MG63 (cell line): ENCODE data around the gene SEC14L2. TPM values are rescaled to one million over a fixed set of nuclear protein-coding genes. Genes with fewer than 3 reads are reported as not detected.

Experiments used
- DNase-seq: peaks from one replicate; pipeline ENCODE4 v3.0.0-alpha.2; 2020
- H3K27me3 ChIP-seq: fragments of 250-450 bp; sonication (Bioruptor Pico); 2 replicates; pipeline ENCODE4 v1.5.1; 2020; ENCODE audit warnings: mild to moderate bottlenecking, moderate library complexity
- H3K36me3 ChIP-seq: fragments of 250-450 bp; sonication (Bioruptor Pico); 2 replicates; pipeline ENCODE4 v1.5.1; 2020; ENCODE audit warnings: mild to moderate bottlenecking, moderate library complexity
- H3K4me3 ChIP-seq: fragments of 250-450 bp; sonication (Bioruptor Pico); 2 replicates; pipeline ENCODE4 v1.5.1; 2020; ENCODE audit warnings: mild to moderate bottlenecking, moderate library complexity
- H3K9me3 ChIP-seq: fragments of 250-450 bp; sonication (Bioruptor Pico); 2 replicates; pipeline ENCODE4 v1.5.1; 2020; ENCODE audit warnings: mild to moderate bottlenecking, moderate library complexity
- total RNA-seq: library from RNA; depleted of rRNA; stranded (reverse); fragments of >200 nt; shearing (Covaris generic); gene quantifications from 2 replicates; pipeline ENCODE4 v1.2.3, GENCODE V29; 2014; ENCODE audit warnings: low replicate concordance

SEC14L2 gene
- total RNA-seq, 1 experiment from 2014 or later: 30.2 TPM

- H3K27me3 ChIP-seq: no peaks in the 10 kb centered on the region
- H3K4me3 ChIP-seq: no peak overlapping the region
- peaks cover 50% of the 10 kb centered on the region for H3K36me3 ChIP-seq
- no peaks in the 10 kb centered on the region for H3K9me3 ChIP-seq
- DNase-seq: no peak
Measured at GRCh38 chr22:30416403-30416802, 19.6 kb downstream of the SEC14L2 start.

- no peak for DNase-seq
- Histone ChIP-seq H3K36me3 (peaks cover 49% of the 10 kb centered on the region), H3K4me3 (no peak overlapping the region), H3K27me3 (no peaks in the 10 kb centered on the region), H3K9me3 (no peaks in the 10 kb centered on the region)
Measured at GRCh38 chr22:30416837-30417236, 20.0 kb downstream of the SEC14L2 start.

DNA sequence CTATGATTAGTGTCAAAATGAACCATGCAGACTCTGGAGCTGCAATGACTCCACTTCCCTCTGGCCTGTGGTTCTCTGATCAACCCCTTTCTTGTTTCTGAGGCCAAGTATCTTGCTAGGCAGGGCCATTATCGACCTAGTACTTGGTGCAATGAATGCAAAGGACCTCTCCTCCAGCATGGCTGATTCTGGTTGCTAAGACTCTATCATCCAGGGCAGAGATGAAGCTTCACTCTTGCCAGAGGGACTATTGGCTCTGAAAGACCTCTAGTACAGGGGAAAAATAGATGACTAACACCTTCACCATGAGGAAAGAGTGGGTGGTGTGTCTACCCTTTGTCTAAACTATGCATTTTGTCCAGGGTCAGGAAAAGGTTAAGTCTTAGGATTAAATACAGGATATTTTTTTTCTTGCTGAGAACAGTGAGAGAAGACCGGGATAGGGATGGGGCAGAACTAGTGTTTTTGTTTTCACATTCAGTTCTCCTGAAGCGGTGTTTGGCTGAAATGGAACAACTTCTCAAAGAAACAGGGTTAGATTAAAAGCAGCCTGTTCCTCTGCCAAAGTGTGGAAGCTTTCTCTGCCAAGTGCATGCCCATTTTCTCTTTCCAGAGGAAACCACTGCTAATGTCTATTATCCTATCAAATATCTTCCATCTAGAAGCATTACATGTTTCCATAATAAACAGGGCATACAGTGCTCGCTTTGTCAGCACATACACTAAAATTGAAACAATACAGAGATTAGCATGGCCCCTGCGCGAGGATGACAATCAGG lies 23.7 kb downstream of the SEC14L2 start:
- peak; percentile 62 for DNase-seq
- H3K9me3 ChIP-seq: no peaks in the 10 kb centered on the region
- peaks cover 41% of the 10 kb centered on the region for H3K36me3 ChIP-seq
- H3K27me3 ChIP-seq: no peaks in the 10 kb centered on the region
- no peak overlapping the region; the same call in 1 of the 2 replicates for H3K4me3 ChIP-seq

DNA sequence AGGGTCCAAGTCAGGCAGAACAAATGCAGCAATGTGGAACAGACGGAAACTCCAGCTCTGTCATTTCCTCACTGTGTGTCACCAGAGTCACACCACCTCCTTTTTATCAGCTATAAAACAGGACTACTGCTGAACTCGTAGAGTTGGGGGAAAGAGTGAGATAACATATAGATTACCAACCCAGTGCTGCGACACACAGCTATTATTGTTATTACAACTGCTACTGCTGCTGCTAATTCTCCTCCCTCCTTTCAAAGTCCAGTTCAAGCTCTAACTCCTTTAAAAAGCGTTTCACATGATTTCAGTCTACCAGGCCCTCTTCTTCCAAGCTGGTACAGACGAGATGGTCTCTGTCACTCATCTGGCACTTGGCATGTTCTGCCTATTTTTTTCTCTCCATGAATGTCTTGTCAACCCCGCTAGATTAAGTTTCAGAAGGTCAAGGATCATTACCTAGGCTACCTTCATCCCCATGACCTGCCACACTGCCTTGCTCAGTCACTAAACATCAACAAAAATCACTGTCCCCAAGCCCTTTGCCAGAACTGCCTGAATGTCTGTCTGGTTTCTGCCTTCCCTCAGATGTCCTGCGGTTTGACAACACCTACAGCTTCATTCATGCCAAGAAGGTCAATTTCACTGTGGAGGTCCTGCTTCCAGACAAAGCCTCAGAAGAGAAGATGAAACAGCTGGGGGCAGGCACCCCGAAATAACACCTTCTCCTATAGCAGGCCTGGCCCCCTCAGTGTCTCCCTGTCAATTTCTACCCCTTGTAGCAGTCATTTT lies 25.1 kb downstream of the SEC14L2 start:
- Histone ChIP-seq H3K36me3 (peaks cover 32% of the 10 kb centered on the region), H3K4me3 (no peak overlapping the region), H3K9me3 (no peaks in the 10 kb centered on the region), H3K27me3 (no peaks in the 10 kb centered on the region)
- DNase-seq: no peak

DNA sequence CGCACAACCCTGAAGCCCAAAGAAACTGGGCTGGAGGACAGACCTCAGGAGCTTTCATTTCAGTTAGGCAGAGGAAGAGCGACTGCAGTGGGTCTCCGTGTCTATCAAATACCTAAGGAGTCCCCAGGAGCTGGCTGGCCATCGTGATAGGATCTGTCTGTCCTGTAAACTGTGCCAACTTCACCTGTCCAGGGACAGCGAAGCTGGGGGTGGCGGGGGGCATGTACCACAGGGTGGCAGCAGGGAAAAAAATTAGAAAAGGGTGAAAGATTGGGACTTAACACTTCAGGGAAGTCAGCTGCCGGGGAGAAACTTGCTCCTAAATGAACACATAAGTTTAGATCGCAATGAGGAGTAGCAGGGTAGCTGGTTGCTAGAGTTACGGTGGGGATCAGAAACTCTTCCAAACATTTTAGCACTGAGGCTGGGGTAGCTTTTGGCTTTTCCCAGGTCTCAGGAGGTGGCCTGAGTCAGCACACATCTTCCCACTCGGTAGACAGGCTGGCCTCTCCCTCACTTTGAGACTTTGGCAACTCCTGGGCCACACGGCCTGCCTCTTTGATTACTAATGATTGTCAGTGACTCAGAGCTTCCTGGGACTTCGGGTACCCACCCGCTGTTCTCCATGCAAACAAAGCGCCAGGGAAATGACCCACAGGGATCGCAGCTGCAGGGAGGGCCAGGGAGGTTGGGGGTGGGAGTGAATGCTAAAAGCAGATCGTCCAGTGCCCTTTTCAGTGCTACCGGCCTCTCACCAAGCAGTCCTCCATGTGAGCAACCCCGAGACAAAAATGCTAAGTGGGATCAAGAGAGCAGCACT lies 25.9 kb downstream of the SEC14L2 start:
- Histone ChIP-seq H3K36me3 (peaks cover 30% of the 10 kb centered on the region), H3K27me3 (no peaks in the 10 kb centered on the region), H3K9me3 (no peaks in the 10 kb centered on the region), H3K4me3 (peak overlapping the region; percentile 60)
- DNase-seq: peak; percentile 96

DNA sequence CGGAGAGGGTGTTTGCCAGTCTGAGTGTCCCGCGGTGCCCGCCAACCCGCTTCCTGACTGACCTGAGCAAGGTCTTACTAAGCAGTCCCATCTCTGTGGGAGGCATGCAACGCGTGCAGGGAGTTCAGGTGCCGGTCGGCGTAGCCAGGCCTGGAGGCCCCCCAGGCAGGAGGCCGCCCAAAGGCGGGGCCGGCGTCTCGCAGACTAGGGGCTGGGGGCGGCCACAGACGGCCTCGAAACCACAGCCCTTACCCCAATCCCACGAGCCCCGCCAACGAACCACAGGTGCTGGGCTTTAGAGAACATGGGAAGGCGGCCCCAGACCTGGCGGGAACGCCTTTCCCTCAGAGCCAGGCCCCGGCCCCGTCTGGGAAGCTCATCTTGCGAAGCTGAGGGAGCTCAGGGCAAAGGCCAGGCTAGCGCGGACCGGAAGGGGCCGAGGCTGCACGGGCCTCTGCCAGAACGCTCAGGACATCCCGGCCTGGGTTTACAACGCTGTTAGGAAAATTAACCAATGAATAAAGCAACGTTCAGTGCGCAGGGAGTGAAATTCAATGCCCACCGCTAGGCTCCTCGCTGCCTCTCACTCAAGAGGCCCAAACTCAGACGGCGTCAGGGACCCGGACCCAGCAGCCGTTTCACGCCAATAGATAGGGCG lies 26.6 kb downstream of the SEC14L2 start:
- H3K36me3 ChIP-seq: peaks cover 29% of the 10 kb centered on the region
- no peaks in the 10 kb centered on the region for H3K9me3 ChIP-seq
- DNase-seq: no peak
- no peaks in the 10 kb centered on the region for H3K27me3 ChIP-seq
- peak overlapping the region; percentile 60 for H3K4me3 ChIP-seq

GRCh38 chr22:30423959-30424533 lies 27.2 kb downstream of the SEC14L2 start:
- Histone ChIP-seq H3K36me3 (peaks cover 23% of the 10 kb centered on the region), H3K27me3 (no peaks in the 10 kb centered on the region), H3K9me3 (no peaks in the 10 kb centered on the region), H3K4me3 (peak overlapping the region; percentile 60)
- DNase-seq: peak; percentile 99

GRCh38 chr22:30424534-30425326 lies 27.9 kb downstream of the SEC14L2 start:
- H3K9me3 ChIP-seq: no peaks in the 10 kb centered on the region
- no peak for DNase-seq
- peaks cover 19% of the 10 kb centered on the region for H3K36me3 ChIP-seq
- no peaks in the 10 kb centered on the region for H3K27me3 ChIP-seq
- peak overlapping the region; percentile 60 for H3K4me3 ChIP-seq

- DNase-seq: no peak
- Histone ChIP-seq H3K4me3 (peak overlapping the region; percentile 60), H3K36me3 (peaks cover 19% of the 10 kb centered on the region), H3K27me3 (no peaks in the 10 kb centered on the region), H3K9me3 (no peaks in the 10 kb centered on the region)
Measured at GRCh38 chr22:30425327-30425615, 28.5 kb downstream of the SEC14L2 start.

DNA sequence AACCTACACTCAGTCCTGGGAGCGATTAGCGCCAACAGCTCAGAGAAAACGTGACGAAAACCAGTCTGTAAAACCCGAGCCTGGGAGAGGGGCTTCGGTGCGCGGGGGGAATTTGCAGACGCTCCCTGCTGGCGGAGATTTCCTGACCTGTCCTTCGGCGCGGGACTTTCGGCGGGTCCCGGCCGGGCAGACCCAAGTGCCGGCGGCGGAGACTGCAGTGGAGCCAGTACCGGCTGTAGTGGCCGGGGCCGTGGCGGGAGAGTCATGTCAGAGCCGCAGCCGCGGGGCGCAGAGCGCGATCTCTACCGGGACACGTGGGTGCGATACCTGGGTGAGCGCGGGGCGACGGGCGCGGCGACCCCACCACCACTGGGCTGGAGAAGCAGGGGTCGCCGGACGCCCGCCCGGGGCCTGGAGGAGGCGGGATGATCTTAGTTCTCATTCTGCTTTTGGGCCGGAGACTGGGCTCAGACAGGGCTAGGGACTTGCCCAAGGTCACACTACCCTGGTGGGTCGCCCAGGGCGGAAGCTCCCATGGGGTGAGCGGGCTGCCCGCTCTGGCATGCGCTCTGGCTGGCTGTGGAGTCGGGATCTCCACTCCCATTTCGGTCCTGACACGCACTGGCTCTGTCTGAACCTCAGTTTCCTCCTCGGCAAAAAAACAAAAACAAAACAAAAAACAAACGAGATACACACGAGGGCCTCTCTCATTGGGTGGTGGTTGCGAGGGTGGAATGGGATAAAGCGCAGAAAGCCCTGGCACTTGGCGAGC lies 29.0 kb downstream of the SEC14L2 start, which contains the start of gene MTFP1:
MTFP1 (plus strand) TSS at position 153 of the 772 bp plus-strand sequence; CDS start at position 265, 112 bp downstream.
- peak within 1 kb of the TSS; percentile 60 for H3K4me3 ChIP-seq
- H3K36me3 ChIP-seq: peaks cover 19% of the 10 kb centered on the region
- no peaks in the 10 kb centered on the region for H3K27me3 ChIP-seq
- peak; percentile 72 for DNase-seq
- H3K9me3 ChIP-seq: no peaks in the 10 kb centered on the region

DNA sequence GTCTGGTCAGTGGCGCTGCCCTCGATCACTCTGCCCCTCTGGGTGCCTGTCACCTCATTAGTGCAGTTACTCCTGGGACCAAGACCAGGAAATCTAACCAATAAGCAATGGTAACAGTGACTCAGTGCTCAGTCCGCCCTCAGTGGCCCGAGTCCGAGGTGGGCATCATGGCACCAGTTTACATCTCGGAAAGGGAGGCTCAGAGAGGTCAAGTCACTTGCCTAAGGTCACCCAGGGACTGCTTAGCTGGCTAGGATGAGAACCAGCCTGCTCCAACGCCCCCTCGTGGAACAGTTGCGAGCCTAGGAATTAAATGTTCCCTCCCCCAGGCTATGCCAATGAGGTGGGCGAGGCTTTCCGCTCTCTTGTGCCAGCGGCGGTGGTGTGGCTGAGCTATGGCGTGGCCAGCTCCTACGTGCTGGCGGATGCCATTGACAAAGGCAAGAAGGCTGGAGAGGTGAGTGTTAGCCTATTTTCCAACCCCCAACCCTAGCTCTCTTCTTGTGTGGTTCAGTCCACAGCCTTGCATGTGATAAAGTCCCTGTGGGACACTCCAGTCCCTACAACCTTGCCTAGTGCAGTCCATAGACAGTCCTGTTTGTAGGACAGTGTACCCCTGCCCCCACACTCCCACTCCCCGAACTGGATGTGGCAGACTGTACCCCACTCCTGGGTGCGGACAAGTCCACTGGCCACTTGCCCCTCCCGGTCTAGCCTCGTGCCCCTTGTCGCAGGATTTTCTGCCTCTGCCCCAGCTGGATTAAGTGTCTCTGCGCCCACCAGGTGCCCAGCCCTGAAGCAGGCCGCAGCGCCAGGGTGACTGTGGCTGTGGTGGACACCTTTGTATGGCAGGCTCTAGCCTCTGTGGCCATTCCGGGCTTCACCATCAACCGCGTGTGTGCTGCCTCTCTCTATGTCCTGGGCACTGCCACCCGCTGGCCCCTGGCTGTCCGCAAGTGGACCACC lies 29.9 kb downstream of the SEC14L2 start:
- Histone ChIP-seq H3K9me3 (no peaks in the 10 kb centered on the region), H3K27me3 (no peaks in the 10 kb centered on the region), H3K36me3 (peaks cover 17% of the 10 kb centered on the region), H3K4me3 (peak overlapping the region; percentile 60)
- peak; percentile 79 for DNase-seq

DNA sequence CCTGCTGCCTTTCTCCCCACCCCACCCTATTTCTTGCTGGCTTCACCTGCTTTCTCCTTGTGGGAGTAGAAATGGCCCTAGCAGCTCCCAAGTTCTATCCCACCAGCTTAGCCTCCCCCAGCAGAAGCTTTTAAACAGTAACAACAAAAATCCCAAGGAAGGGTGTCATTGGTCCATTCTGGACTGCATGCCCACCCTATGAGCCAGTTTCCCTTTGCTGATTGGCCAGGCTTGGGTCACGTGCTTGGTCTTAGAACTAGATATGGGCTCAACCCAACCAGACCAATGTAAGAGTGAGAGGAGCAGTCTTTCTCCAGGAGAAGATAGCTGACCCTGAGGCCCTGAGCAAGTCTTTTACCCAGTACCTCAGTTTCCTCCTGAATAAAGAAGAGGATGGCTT lies 31.1 kb downstream of the SEC14L2 start:
- Histone ChIP-seq H3K36me3 (peaks cover 8% of the 10 kb centered on the region), H3K9me3 (no peaks in the 10 kb centered on the region), H3K4me3 (no peak overlapping the region), H3K27me3 (no peaks in the 10 kb centered on the region)
- DNase-seq: no peak

DNA sequence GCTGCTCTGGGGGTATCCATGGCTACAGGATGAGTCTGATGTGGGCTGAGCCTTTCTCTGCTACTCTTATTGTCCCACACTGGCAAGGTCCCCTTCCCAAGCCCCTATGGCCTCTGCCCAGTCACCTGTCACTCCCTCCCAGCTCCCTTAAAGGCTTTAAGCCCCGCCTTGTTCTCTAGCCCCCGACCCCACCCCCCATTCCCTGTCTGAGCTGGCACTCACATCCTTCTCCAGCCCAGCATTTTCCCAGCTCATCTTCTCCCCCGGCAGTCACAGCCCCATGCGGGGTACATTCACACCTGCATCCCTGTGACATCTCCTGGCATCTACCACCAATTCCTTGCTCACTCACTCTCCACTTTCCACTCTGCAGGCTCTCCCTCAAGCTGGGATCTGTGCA lies 33.1 kb downstream of the SEC14L2 start:
- Histone ChIP-seq H3K4me3 (no peak overlapping the region), H3K9me3 (no peaks in the 10 kb centered on the region), H3K27me3 (no peaks in the 10 kb centered on the region), H3K36me3 (peaks cover 8% of the 10 kb centered on the region)
- no peak for DNase-seq

GRCh38 chr22:30430933-30431332 lies 34.1 kb downstream of the SEC14L2 start:
- H3K9me3 ChIP-seq: no peaks in the 10 kb centered on the region
- H3K36me3 ChIP-seq: peaks cover 8% of the 10 kb centered on the region
- H3K4me3 ChIP-seq: no peak overlapping the region
- H3K27me3 ChIP-seq: no peaks in the 10 kb centered on the region
- DNase-seq: no peak
